D721Med (cell line): ENCODE measurements around the gene POLR2I.
"Not testable (repeated sequence)": the region's sequence is repeated elsewhere in the genome, so short reads cannot be mapped to it uniquely, and the experiment has no call there.

ENCODE experiments used
- DNase-seq: peaks from one replicate; pipeline ENCODE4 v3.0.0; 2011; ENCODE audit warnings: low spot score; ENCODE audit not compliant: insufficient read length
- FAIRE-seq: peaks from 2 replicates; lab custom pipeline; 2011; peaks lifted over from hg19 to GRCh38; lab: Jason Lieb, UNC
- CTCF ChIP-seq: IDR thresholded peaks from 2 replicates; pipeline ENCODE4 v1.5.1; 2012; ENCODE audit warnings: mild to moderate bottlenecking, control low read depth; ENCODE audit not compliant: insufficient read depth; ENCODE audit errors: missing control alignments

Gene POLR2I

GRCh38 chr19:36073121-36073876 is 41.4 kb downstream of the POLR2I start:
- DNase-seq (no peak), FAIRE-seq (no peak)
- no peak for TF ChIP-seq CTCF

GRCh38 chr19:36072081-36072480 is 42.6 kb downstream of the POLR2I start:
- no peak for DNase-seq
- FAIRE-seq: no peak
- TF ChIP-seq CTCF: no peak

- not testable (repeated sequence) for FAIRE-seq, DNase-seq
Observed at GRCh38 chr19:36068810-36069499, 45.7 kb downstream of the POLR2I start.

GRCh38 chr19:36067681-36068080 is 47.0 kb downstream of the POLR2I start:
- DNase-seq (no peak), FAIRE-seq (no peak)
- no peak for TF ChIP-seq CTCF

- FAIRE-seq: no peak
- DNase-seq: no peak
- no peak for TF ChIP-seq CTCF
Observed at GRCh38 chr19:36064826-36065225, 49.8 kb downstream of the POLR2I start.
